CD14-positive monocyte (primary cell): ENCODE results near the gene FGF19. TPM values are rescaled to one million over a fixed set of nuclear protein-coding genes. Genes with fewer than 3 reads are reported as not detected.

Source experiments
- DNase-seq, 3 donors: peaks; one replicate each; pipeline ENCODE4 v3.0.0-alpha.2; 2011 to 2022
- H2AFZ ChIP-seq: 2 replicates; pipeline ENCODE4 v1.6.0; 2012; ENCODE audit warnings: mild to moderate bottlenecking, low read depth, low read length, inconsistent platforms; ENCODE audit not compliant: insufficient read depth, poor library complexity, severe bottlenecking
- H3K27ac ChIP-seq, 2 donors: 1 replicate in 1 of 2; 2 replicates in 1 of 2; pipeline ENCODE4 v1.5.1; 2012 to 2013; ENCODE audit warnings: low read length in 2 of 2, control low read depth in 1 of 2, inconsistent platforms in 1 of 2, low read depth in 1 of 2, mild to moderate bottlenecking in 1 of 2
- H3K27me3 ChIP-seq, 2 donors: one replicate each; pipeline versions ENCODE4 v1.6.0 to v1.6.1; 2011 to 2013; ENCODE audit warnings: low read length in 2 of 2; ENCODE audit not compliant: control insufficient read depth in 2 of 2, insufficient read depth in 2 of 2
- H3K36me3 ChIP-seq, 2 donors: replicated peaks in 1 of 2; 1 replicate in 1 of 2; 2 replicates in 1 of 2; pipeline versions ENCODE4 v1.5.1 to v1.6.1; 2012 to 2013; ENCODE audit warnings: low read length in 2 of 2, control low read depth in 1 of 2, inconsistent platforms in 1 of 2, mild to moderate bottlenecking in 1 of 2; ENCODE audit not compliant: insufficient read depth in 2 of 2, control insufficient read depth in 1 of 2
- H3K4me1 ChIP-seq, 2 donors: 1 replicate in 1 of 2; 2 replicates in 1 of 2; pipeline versions ENCODE4 v1.5.1 to v1.6.1; 2012 to 2013; ENCODE audit warnings: low read length in 2 of 2, control low read depth in 1 of 2, inconsistent platforms in 1 of 2, mild to moderate bottlenecking in 1 of 2, moderate library complexity in 1 of 2; ENCODE audit not compliant: insufficient read depth in 2 of 2, control insufficient read depth in 1 of 2
- H3K4me2 ChIP-seq: replicated peaks from 2 replicates; pipeline ENCODE3; 2012; ENCODE audit warnings: low read length, moderate library complexity, mild to moderate bottlenecking; ENCODE audit not compliant: poor library complexity, severe bottlenecking; ENCODE audit errors: extremely low read depth
- H3K4me3 ChIP-seq, 3 experiments: fragments of 200-600 bp in 1 of 3; sonication (generic) in 1 of 3; replicated peaks in 1 of 3; 1 replicate in 2 of 3; 2 replicates in 1 of 3; pipeline ENCODE4 v1.5.1; 2011 to 2013; ENCODE audit warnings: low read length in 3 of 3, mild to moderate bottlenecking in 3 of 3, control low read depth in 2 of 3, low read depth in 2 of 3, inconsistent platforms in 1 of 3, moderate library complexity in 1 of 3
- H3K79me2 ChIP-seq: 2 replicates; pipeline ENCODE4 v1.6.0; 2012; ENCODE audit warnings: mild to moderate bottlenecking, control low read depth, inconsistent platforms, low read length, moderate library complexity; ENCODE audit not compliant: insufficient read depth
- H3K9ac ChIP-seq: 2 replicates; pipeline ENCODE4 v1.6.0; 2017; ENCODE audit warnings: low read length, mild to moderate bottlenecking; ENCODE audit not compliant: insufficient read depth, poor library complexity, severe bottlenecking
- H3K9me3 ChIP-seq, 2 donors: replicated peaks in 1 of 2; 1 replicate in 1 of 2; 2 replicates in 1 of 2; pipeline versions ENCODE4 v1.5.1 to v1.6.1; 2012 to 2013; ENCODE audit warnings: low read length in 2 of 2, control low read depth in 1 of 2; ENCODE audit not compliant: control insufficient read depth in 1 of 2, insufficient read depth in 1 of 2
- H4K20me1 ChIP-seq: 2 replicates; pipeline ENCODE4 v1.6.0; 2012; ENCODE audit warnings: mild to moderate bottlenecking, low read length, control low read depth, moderate library complexity; ENCODE audit not compliant: insufficient read depth
- H3K27ac Mint-ChIP-seq, 7 donors: one replicate each; pipeline ENCODE4 v1.8.0; 2020; ENCODE audit warnings: mild to moderate bottlenecking in 7 of 7, mixed read lengths in 7 of 7, moderate library complexity in 6 of 7, inconsistent platforms in 2 of 7
- H3K27me3 Mint-ChIP-seq, 3 donors: one replicate each; pipeline ENCODE4 v1.8.0; 2021 to 2022; ENCODE audit warnings: low read depth in 3 of 3, mild to moderate bottlenecking in 3 of 3, mixed read lengths in 3 of 3, moderate library complexity in 3 of 3, inconsistent platforms in 1 of 3
- H3K36me3 Mint-ChIP-seq, 2 donors: one replicate each; pipeline ENCODE4 v1.8.0; 2020; ENCODE audit warnings: mixed read lengths in 2 of 2, inconsistent platforms in 1 of 2, mild to moderate bottlenecking in 1 of 2
- H3K4me1 Mint-ChIP-seq: one replicate; pipeline ENCODE4 v1.8.0; 2020; ENCODE audit warnings: mild to moderate bottlenecking, mixed read lengths
- H3K4me3 Mint-ChIP-seq, 2 donors: one replicate each; pipeline ENCODE4 v1.8.0; 2020; ENCODE audit warnings: mild to moderate bottlenecking in 2 of 2, mixed read lengths in 2 of 2, moderate library complexity in 1 of 2
- H3K9me3 Mint-ChIP-seq, 7 donors: one replicate each; pipeline ENCODE4 v1.8.0; 2020 to 2022; ENCODE audit warnings: mixed read lengths in 7 of 7, mild to moderate bottlenecking in 6 of 7, moderate library complexity in 6 of 7, inconsistent platforms in 2 of 7
- WGBS: methylation state at CpG from one replicate; pipeline ENCODE4 v1.1.5; 2013; ENCODE audit warnings: missing lambda C conversion rate; ENCODE audit not compliant: insufficient coverage; 5-methylcytosine and 5-hydroxymethylcytosine counted together
- intact Hi-C, 2 donors: fragments of 100-400 bp; cut with micrococcal nuclease; formaldehyde crosslinking; loops; one replicate each; pipeline versions ENCODE4 v1.15.0 to v1.15.1; 2023
- polyA plus RNA-seq, 3 donors: library from polyadenylated mRNA; depleted of rRNA in 1 of 3; unstranded in 2 of 3; stranded (reverse) in 1 of 3; fragments of 300-500 nt in 2 of 3; fragments of >200 nt in 1 of 3; fragmentation: Illumina TruSeq in 2 of 3; gene quantifications; 1 replicate in 2 of 3; 2 replicates in 1 of 3; pipeline ENCODE4 v1.2.3, GENCODE V29; 2012 to 2021
- TF ChIP-seq, protein P1 (sequence below): fragments of 200-600 bp; IDR thresholded peaks from one replicate; pipeline ENCODE4 v1.8.0; 2022; ENCODE audit warnings: antibody characterized with exemption, mild to moderate bottlenecking

The FGF19 gene
- polyA plus RNA-seq, 3 donors: not detected

DNA sequence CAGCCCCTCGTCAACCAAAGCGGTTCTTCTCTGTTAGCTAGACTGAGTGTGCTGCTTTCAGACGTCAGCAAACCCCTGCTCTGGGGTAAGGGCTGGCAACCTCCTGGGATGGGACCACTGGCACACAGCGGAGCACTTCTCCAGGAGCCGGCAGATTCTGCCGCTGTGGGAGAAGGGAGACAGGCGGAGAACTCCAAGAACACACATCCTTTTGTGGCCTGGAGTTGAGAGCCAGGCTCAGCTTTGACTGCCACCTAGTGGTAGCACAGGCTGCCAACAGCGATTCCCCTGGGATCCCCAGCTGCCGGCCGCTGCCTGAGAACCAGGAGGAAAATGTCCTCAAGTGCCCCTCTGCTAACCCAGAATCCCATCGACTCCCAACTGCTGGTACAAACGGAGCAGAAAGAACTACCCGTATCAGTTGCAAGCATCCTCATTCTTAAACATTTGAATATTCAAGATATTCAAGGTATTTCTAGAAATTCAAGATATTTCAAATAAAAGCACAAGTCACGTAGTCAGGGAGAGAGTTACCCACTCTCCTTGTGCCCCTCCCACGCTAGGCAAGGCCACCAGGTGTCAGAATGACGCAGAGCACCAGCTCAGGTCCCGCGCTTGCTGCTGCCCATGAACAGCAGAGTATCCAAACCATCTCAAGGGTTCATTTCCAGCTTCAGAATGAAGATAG, 33.5 kb downstream of the FGF19 start:
- Mint-ChIP-seq H3K36me3 (peaks cover 61 to 79% of the 10 kb centered on the region in 2 donors), H3K4me1 (peaks cover 21% of the 10 kb centered on the region), H3K9me3 (peaks cover 0 to 2% (median 0%) of the 10 kb centered on the region in 7 donors), H3K4me3 (no peak overlapping the region), H3K27ac (peak overlapping the region in 1 of 7 donors; percentile 55), H3K27me3 (no peaks in the 10 kb centered on the region)
- H3K27me3 ChIP-seq: no peaks in the 10 kb centered on the region
- peaks cover 50% of the 10 kb centered on the region for H4K20me1 ChIP-seq
- H3K4me2 ChIP-seq: no peak overlapping the region
- peak; percentile 42 to 63 (median 56) for DNase-seq
- no peak overlapping the region for H3K9ac ChIP-seq
- peaks cover 9 to 19% of the 10 kb centered on the region in 2 donors for H3K4me1 ChIP-seq
- TF ChIP-seq, protein P1, sequence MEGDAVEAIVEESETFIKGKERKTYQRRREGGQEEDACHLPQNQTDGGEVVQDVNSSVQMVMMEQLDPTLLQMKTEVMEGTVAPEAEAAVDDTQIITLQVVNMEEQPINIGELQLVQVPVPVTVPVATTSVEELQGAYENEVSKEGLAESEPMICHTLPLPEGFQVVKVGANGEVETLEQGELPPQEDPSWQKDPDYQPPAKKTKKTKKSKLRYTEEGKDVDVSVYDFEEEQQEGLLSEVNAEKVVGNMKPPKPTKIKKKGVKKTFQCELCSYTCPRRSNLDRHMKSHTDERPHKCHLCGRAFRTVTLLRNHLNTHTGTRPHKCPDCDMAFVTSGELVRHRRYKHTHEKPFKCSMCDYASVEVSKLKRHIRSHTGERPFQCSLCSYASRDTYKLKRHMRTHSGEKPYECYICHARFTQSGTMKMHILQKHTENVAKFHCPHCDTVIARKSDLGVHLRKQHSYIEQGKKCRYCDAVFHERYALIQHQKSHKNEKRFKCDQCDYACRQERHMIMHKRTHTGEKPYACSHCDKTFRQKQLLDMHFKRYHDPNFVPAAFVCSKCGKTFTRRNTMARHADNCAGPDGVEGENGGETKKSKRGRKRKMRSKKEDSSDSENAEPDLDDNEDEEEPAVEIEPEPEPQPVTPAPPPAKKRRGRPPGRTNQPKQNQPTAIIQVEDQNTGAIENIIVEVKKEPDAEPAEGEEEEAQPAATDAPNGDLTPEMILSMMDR: peak; percentile 94
- H3K36me3 ChIP-seq: peaks cover 55 to 79% of the 10 kb centered on the region in 2 donors
- H3K27ac ChIP-seq: no peak overlapping the region
- no peak overlapping the region for H2AFZ ChIP-seq
- 56% methylated on average over 12 of the region's 18 CpGs for WGBS
- H3K4me3 ChIP-seq: no peak overlapping the region
- H3K9me3 ChIP-seq: no peaks in the 10 kb centered on the region
- intact Hi-C loops: loop anchor here (2.0 to 10.0 kb wide), 2 partner anchors 376 to 570 kb away; partner anchors contain the start of gene MYEOV (in 1 of the 2)
- H3K79me2 ChIP-seq: peaks cover 23% of the 10 kb centered on the region

DNA sequence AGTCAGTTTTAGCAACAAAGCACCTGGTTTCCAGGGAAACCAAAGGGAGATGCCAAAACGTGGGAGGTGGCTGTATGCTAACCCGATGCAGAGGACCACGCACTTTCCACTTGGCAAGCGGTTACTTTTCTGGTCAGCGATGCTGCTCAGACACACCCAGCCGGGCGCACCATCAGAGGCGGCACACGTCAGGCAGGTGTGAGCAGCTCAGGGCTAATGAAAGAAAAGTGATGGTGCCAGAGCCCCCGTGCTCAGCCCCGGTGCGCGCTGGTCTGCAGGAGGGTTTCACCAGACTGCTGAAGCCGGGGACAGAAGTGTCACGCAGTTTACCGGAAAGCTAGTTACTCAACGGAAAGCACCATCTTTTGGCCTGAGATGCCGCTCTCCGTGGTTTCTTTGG, 34.3 kb downstream of the FGF19 start:
- Histone ChIP-seq H3K27me3 (no peaks in the 10 kb centered on the region), H2AFZ (no peak overlapping the region), H3K9ac (no peak overlapping the region), H3K4me3 (no peak overlapping the region), H4K20me1 (peaks cover 54% of the 10 kb centered on the region), H3K4me1 (peaks cover 6 to 11% of the 10 kb centered on the region in 2 donors), H3K9me3 (no peaks in the 10 kb centered on the region), H3K27ac (no peak overlapping the region), H3K36me3 (peaks cover 63 to 87% of the 10 kb centered on the region in 2 donors), H3K4me2 (no peak overlapping the region), H3K79me2 (peaks cover 17% of the 10 kb centered on the region)
- WGBS: 96% methylated on average over 16 of the region's 19 CpGs
- peaks cover 69 to 87% of the 10 kb centered on the region in 2 donors for H3K36me3 Mint-ChIP-seq
- H3K4me3 Mint-ChIP-seq: no peak overlapping the region
- intact Hi-C loops: no loop called here
- no peak for DNase-seq
- H3K27me3 Mint-ChIP-seq: no peaks in the 10 kb centered on the region
- TF ChIP-seq, protein P1: no peak
- H3K27ac Mint-ChIP-seq: no peak overlapping the region
- H3K9me3 Mint-ChIP-seq: peaks cover 0 to 2% (median 0%) of the 10 kb centered on the region in 7 donors
- H3K4me1 Mint-ChIP-seq: peaks cover 18% of the 10 kb centered on the region
